SU-DHL-6 (cell line): ENCODE measurements around the gene PCNX4.

Experiments
- H2AFZ ChIP-seq: fragments of 200-600 bp; sonication (generic); 2 replicates; pipeline ENCODE4 v1.6.1; 2014; ENCODE audit warnings: low read depth, mild to moderate bottlenecking, moderate library complexity, mixed read lengths, antibody characterized with exemption, low read length; ENCODE audit not compliant: severe bottlenecking
- H3F3A ChIP-seq: fragments of 200-600 bp; shearing (Covaris generic); 2 replicates; pipeline ENCODE4 v1.6.0; 2016; ENCODE audit warnings: antibody characterized with exemption, mild to moderate bottlenecking; ENCODE audit not compliant: insufficient read depth
- H3K27ac ChIP-seq: fragments of 200-600 bp; sonication (generic); 2 replicates; pipeline ENCODE4 v1.5.1; 2016; ENCODE audit warnings: low read depth, mild to moderate bottlenecking, low read length, moderate library complexity, mixed read lengths
- H3K27me3 ChIP-seq: fragments of 200-600 bp; sonication (generic), shearing (Covaris generic); 2 replicates; pipeline ENCODE4 v1.6.0; 2014; ENCODE audit warnings: mild to moderate bottlenecking, low read length
- H3K36me3 ChIP-seq: fragments of 200-600 bp; sonication (generic); 2 replicates; pipeline ENCODE4 v1.6.1; 2014; ENCODE audit warnings: mild to moderate bottlenecking, low read length, mixed read lengths
- H3K4me2 ChIP-seq: fragments of 300-600, 200-600 bp; shearing (Covaris generic), sonication (generic); 2 replicates; pipeline ENCODE4 v1.6.0; 2014; ENCODE audit warnings: low read length, low read depth, mild to moderate bottlenecking; ENCODE audit not compliant: poor library complexity, severe bottlenecking
- H3K4me3 ChIP-seq: fragments of 200-600 bp; sonication (generic); 2 replicates; pipeline ENCODE4 v1.5.1; 2014; ENCODE audit warnings: antibody characterized with exemption, low read length, mild to moderate bottlenecking, mixed read lengths; ENCODE audit not compliant: insufficient read depth, poor library complexity, severe bottlenecking
- H3K79me2 ChIP-seq: fragments of 200-600 bp; sonication (generic); 2 replicates; pipeline ENCODE4 v1.6.1; 2014; ENCODE audit warnings: mild to moderate bottlenecking, low read length, moderate library complexity; ENCODE audit not compliant: insufficient read depth
- H3K9ac ChIP-seq: fragments of 200-600 bp; sonication (generic); 2 replicates; pipeline ENCODE4 v1.7.0; 2014; ENCODE audit warnings: mild to moderate bottlenecking, low read length
- H3K9me2 ChIP-seq: fragments of 200-600 bp; sonication (generic); replicated peaks from 2 replicates; pipeline ENCODE4 v1.6.1; 2014; ENCODE audit warnings: low read length; ENCODE audit not compliant: insufficient read depth
- H3K9me3 ChIP-seq: fragments of 200-600 bp; sonication (generic); 2 replicates; pipeline ENCODE4 v1.6.1; 2014; ENCODE audit warnings: low read length, mixed read lengths; ENCODE audit not compliant: insufficient read depth
- H4K20me1 ChIP-seq: fragments of 200-600 bp; sonication (generic); 2 replicates; pipeline ENCODE4 v1.6.1; 2014; ENCODE audit warnings: low read depth, mild to moderate bottlenecking, antibody characterized with exemption, low read length, moderate library complexity, mixed read lengths
- EZH2phosphoT487 ChIP-seq: fragments of 200-600 bp; sonication (generic), shearing (Covaris generic); conservative IDR thresholded peaks from 2 replicates; pipeline ENCODE4 v1.6.1; 2018; ENCODE audit warnings: mild to moderate bottlenecking, antibody characterized with exemption, low read length, moderate library complexity, mixed read lengths
- TF ChIP-seq, protein P1 (sequence below): fragments of 200-600 bp; sonication (generic); IDR thresholded peaks from one replicate; pipeline ENCODE4 v1.5.1; 2017; ENCODE audit warnings: antibody characterized with exemption, mild to moderate bottlenecking, low read length, moderate library complexity; ENCODE audit not compliant: insufficient read depth, poor library complexity, severe bottlenecking

Gene PCNX4

DNA sequence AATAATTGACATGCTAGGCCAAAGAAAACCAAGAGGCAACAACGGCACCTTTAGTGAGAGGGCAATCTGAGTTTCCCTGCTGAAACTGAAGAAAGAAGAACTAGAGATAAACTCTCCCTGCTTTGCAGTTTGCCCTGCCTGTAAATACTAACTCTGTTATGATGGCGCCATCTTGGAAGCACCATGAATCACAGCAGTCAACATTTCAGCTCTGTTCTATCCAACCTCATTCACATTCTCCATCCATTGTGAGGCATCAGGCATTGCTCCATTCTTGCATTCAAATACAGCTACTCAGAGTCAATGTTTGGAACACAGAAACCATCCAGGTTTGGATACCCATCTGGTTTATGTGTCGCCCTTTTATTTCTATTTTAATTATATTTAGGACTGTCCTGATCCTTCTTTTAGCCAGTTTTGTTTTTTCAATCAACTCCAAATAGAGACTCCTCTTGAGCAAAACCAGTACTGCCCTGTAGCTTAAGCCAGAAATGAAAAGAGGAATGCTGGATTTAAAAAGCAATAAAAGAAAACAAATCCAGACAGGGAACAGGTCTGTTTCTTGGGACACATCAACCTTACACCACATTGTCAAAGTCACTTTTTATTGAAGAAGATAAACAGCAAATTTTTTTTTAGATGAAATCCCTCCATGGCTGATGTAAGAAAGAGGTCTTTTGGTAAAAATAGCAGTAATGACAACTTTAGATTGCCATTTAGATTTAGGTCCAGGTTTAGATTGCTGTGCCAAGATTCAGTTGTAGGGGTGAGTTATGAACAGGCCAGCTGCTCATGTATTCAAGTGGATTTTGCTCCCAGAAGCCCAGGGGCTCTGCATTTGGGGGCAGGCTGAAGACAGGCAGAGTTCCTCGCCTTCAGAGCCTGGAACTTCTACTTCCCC is 124.0 kb downstream of the PCNX4 start:
- H3K9me3 ChIP-seq: no peaks in the 10 kb centered on the region
- no peak overlapping the region for H2AFZ ChIP-seq
- H3F3A ChIP-seq: no peaks in the 10 kb centered on the region
- no peaks in the 10 kb centered on the region for H4K20me1 ChIP-seq
- no peaks in the 10 kb centered on the region for H3K79me2 ChIP-seq
- H3K9ac ChIP-seq: no peak overlapping the region
- no peak overlapping the region for H3K4me2 ChIP-seq
- no peaks in the 10 kb centered on the region for H3K27me3 ChIP-seq
- H3K4me3 ChIP-seq: no peak overlapping the region
- H3K36me3 ChIP-seq: no peaks in the 10 kb centered on the region
- no peaks in the 10 kb centered on the region for H3K9me2 ChIP-seq
- no peak for TF ChIP-seq EZH2phosphoT487
- TF ChIP-seq, protein P1, sequence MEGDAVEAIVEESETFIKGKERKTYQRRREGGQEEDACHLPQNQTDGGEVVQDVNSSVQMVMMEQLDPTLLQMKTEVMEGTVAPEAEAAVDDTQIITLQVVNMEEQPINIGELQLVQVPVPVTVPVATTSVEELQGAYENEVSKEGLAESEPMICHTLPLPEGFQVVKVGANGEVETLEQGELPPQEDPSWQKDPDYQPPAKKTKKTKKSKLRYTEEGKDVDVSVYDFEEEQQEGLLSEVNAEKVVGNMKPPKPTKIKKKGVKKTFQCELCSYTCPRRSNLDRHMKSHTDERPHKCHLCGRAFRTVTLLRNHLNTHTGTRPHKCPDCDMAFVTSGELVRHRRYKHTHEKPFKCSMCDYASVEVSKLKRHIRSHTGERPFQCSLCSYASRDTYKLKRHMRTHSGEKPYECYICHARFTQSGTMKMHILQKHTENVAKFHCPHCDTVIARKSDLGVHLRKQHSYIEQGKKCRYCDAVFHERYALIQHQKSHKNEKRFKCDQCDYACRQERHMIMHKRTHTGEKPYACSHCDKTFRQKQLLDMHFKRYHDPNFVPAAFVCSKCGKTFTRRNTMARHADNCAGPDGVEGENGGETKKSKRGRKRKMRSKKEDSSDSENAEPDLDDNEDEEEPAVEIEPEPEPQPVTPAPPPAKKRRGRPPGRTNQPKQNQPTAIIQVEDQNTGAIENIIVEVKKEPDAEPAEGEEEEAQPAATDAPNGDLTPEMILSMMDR: no peak
- H3K27ac ChIP-seq: no peak overlapping the region

DNA sequence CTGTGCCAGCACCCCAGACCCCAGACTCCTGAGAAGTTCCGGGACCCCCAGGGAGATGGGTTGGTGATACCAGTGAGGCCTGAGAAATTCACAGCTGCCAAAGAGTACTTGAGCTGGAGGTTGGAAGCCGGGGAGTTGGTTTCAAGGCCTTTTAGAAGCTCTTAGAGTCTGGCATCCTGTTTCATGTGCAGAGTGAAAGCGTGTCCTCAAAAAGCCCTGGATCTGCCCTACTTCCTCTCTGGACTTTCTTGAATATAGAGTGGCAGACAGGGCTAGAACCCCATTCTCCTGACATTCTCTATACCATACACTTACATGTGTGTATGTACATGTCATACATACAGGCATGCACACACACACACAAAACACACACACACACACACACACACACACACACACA is 126.0 kb downstream of the PCNX4 start:
- H3K27ac ChIP-seq: no peak overlapping the region
- no peaks in the 10 kb centered on the region for H3K36me3 ChIP-seq
- H3K4me3 ChIP-seq: no peak overlapping the region
- no peak overlapping the region for H3K9ac ChIP-seq
- no peaks in the 10 kb centered on the region for H4K20me1 ChIP-seq
- H2AFZ ChIP-seq: no peak overlapping the region
- H3K79me2 ChIP-seq: no peaks in the 10 kb centered on the region
- no peaks in the 10 kb centered on the region for H3K9me2 ChIP-seq
- no peaks in the 10 kb centered on the region for H3K9me3 ChIP-seq
- no peak overlapping the region for H3K4me2 ChIP-seq
- no peaks in the 10 kb centered on the region for H3F3A ChIP-seq
- no peaks in the 10 kb centered on the region for H3K27me3 ChIP-seq
- TF ChIP-seq, protein P1: no peak
- no peak for TF ChIP-seq EZH2phosphoT487
